Measurements from ENCODE around the gene RAPGEF3.

DNA sequence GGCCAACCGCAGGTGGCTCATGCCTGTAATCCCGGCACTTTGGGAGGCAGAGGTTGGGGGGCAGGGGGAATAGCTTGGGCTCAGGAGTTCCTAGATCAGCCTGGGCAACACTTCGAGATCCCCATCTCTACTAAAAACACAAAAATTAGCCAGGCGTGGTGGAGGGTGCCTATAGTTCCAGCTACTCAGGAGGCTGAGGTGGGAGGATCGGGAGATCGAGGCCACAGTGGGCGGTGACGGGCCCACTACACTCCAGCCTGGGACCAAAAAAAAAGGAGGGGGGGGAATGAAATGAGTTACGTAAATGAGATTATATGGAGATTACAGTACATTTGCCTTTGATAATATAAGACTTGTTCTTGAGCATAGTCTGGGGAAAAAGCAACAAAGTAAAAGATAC lies 54.0 kb downstream of the RAPGEF3 start:
- TF ChIP-seq POLR2A (IDR thresholded peaks at IDR 0.05; ENCODE audit: low read length) (no peak), GATA1 (IDR thresholded peaks at IDR 0.05; ENCODE audit: low read depth, low read length) (no peak)

Data from erythroblast (primary cell).